Astrocyte of the cerebellum (primary cell): ENCODE results near the gene PPP3CB.

Experiments used
- DNase-seq: peaks from one replicate; pipeline ENCODE4 v3.0.0-alpha.2; 2011; ENCODE audit warnings: low read depth
- H3K4me3 ChIP-seq: 2 replicates; pipeline ENCODE4 v1.5.1; 2011; ENCODE audit warnings: mild to moderate bottlenecking, low read depth, low read length, moderate library complexity
- CTCF ChIP-seq: IDR thresholded peaks from 2 replicates; pipeline ENCODE4 v1.5.1; 2012; ENCODE audit warnings: low read length, low read depth, moderate library complexity, mild to moderate bottlenecking; ENCODE audit errors: missing control alignments
- in situ Hi-C: cut with HindIII; loops from 2 replicates; pipeline ENCODE4 v1.10.0; 2017; ENCODE audit warnings: low sequenced_read_pairs

Gene PPP3CB

GRCh38 chr10:73433538-73433867 is 62.3 kb downstream of the PPP3CB start, which contains the start of gene MSS51:
Gene MSS51, minus strand, starts transcription at chr10:73433561. Its CDS starts 5,277 bp downstream, at chr10:73428284.
- TF ChIP-seq CTCF, result no peak
- DNase-seq, result no peak
- in situ Hi-C loops, result no loop called here
- H3K4me3 ChIP-seq, result no peak within 1 kb of the TSS

GRCh38 chr10:73432646-73433537 is 62.9 kb downstream of the PPP3CB start:
- no peak for DNase-seq
- TF ChIP-seq CTCF, result no peak
- H3K4me3 ChIP-seq, result no peak overlapping the region
- in situ Hi-C loops, result no loop called here

DNA sequence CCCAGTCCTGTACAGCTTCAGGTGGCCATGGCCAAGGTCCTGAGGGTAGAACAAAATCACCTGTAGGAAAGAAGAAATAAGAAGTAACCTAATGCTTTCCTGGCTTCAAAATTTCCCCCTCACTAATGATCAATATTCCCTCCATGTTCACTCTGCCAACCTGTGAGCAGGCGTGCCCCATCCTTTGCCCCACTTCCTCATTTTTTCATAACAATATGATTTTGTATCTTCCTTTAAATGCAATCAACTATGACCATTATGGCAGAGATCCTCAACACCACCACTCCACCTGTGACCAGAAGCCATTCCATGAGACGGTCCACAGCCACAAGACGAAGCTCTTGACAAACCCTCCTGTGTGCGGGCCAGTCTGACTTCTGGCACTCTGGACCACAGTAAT is 69.5 kb downstream of the PPP3CB start:
- no peak for DNase-seq
- no peak overlapping the region for H3K4me3 ChIP-seq
- TF ChIP-seq CTCF, result no peak
- in situ Hi-C loops, result no loop called here

- no peak for TF ChIP-seq CTCF
- H3K4me3 ChIP-seq, result no peak overlapping the region
- in situ Hi-C loops, result no loop called here
- DNase-seq, result no peak
These were observed 71.3 kb downstream of the PPP3CB start for GRCh38 chr10:73424478-73424877.

- H3K4me3 ChIP-seq, result no peak overlapping the region
- in situ Hi-C loops, result no loop called here
- DNase-seq, result no peak
- no peak for TF ChIP-seq CTCF
These were observed 72.5 kb downstream of the PPP3CB start for GRCh38 chr10:73423309-73423708.

GRCh38 chr10:73416571-73416970 is 79.3 kb downstream of the PPP3CB start:
- DNase-seq, result no peak
- in situ Hi-C loops, result no loop called here
- no peak overlapping the region for H3K4me3 ChIP-seq
- TF ChIP-seq CTCF, result no peak
